Neural progenitor cell (in vitro differentiated cells): ENCODE measurements around the gene CRACR2A. TPM values are rescaled to one million over a fixed set of nuclear protein-coding genes. Genes with fewer than 3 reads are reported as not detected.
A peak's percentile ranks its signal among the peaks of the same experiment; 100 is the strongest.

Source experiments
- DNase-seq: peaks from one replicate; pipeline ENCODE4 v3.0.0-alpha.2; 2016; ENCODE audit warnings: low spot score
- H2AFZ ChIP-seq: fragments of 200-600 bp; sonication (generic); replicated peaks from 2 replicates; pipeline ENCODE4 v1.6.1; 2016; ENCODE audit warnings: antibody characterized with exemption
- H3F3A ChIP-seq: fragments of 200-600 bp; sonication (generic); 2 replicates; pipeline ENCODE4 v1.6.1; 2016; ENCODE audit warnings: antibody characterized with exemption, low read depth
- H3K27ac ChIP-seq: fragments of 200-600 bp; sonication (generic); 2 replicates; pipeline ENCODE4 v1.5.1; 2016; ENCODE audit warnings: mild to moderate bottlenecking
- H3K27me3 ChIP-seq: fragments of 200-600 bp; sonication (generic); 2 replicates; pipeline ENCODE4 v1.6.1; 2016; ENCODE audit warnings: mild to moderate bottlenecking, moderate library complexity
- H3K36me3 ChIP-seq: fragments of 200-600 bp; sonication (generic); 2 replicates; pipeline ENCODE4 v1.5.1; 2016
- H3K4me1 ChIP-seq: fragments of 200-600 bp; sonication (generic); 2 replicates; pipeline ENCODE4 v1.6.1; 2016; ENCODE audit warnings: mixed run types
- H3K4me2 ChIP-seq: fragments of 200-600 bp; sonication (generic); 2 replicates; pipeline ENCODE4 v1.6.1; 2016
- H3K4me3 ChIP-seq: fragments of 200-600 bp; sonication (generic); 2 replicates; pipeline ENCODE4 v1.5.1; 2016
- H3K79me2 ChIP-seq: fragments of 200-600 bp; sonication (generic); 2 replicates; pipeline ENCODE4 v1.6.1; 2016; ENCODE audit warnings: low read depth
- H3K9ac ChIP-seq: fragments of 200-600 bp; sonication (generic); 2 replicates; pipeline ENCODE4 v1.6.1; 2016
- H3K9me3 ChIP-seq: fragments of 200-600 bp; sonication (generic); 2 replicates; pipeline ENCODE4 v1.5.1; 2016; ENCODE audit warnings: low read depth
- H4K20me1 ChIP-seq: fragments of 200-600 bp; sonication (generic); 2 replicates; pipeline ENCODE4 v1.6.1; 2016; ENCODE audit warnings: low read depth
- H3K27ac Mint-ChIP-seq: 3 replicates; pipeline ENCODE4 v1.8.0; 2021; ENCODE audit warnings: mixed read lengths
- H3K27me3 Mint-ChIP-seq: 2 replicates; pipeline ENCODE4 v1.8.0; 2022; ENCODE audit warnings: low read depth, mild to moderate bottlenecking, inconsistent platforms, moderate library complexity, mixed read lengths; ENCODE audit not compliant: insufficient read depth
- H3K36me3 Mint-ChIP-seq: 3 replicates; pipeline ENCODE4 v1.8.0; 2021; ENCODE audit warnings: mixed read lengths
- H3K4me1 Mint-ChIP-seq: 3 replicates; pipeline ENCODE4 v1.8.0; 2021; ENCODE audit warnings: mixed read lengths
- H3K4me3 Mint-ChIP-seq: 3 replicates; pipeline ENCODE4 v1.8.0; 2021; ENCODE audit warnings: mild to moderate bottlenecking, moderate library complexity, mixed read lengths
- H3K9me3 Mint-ChIP-seq: 3 replicates; pipeline ENCODE4 v1.8.0; 2020; ENCODE audit warnings: mixed read lengths
- EZH2 ChIP-seq: fragments of 200-600 bp; sonication (generic); IDR thresholded peaks from 2 replicates; pipeline ENCODE4 v1.6.1; 2017; ENCODE audit warnings: antibody characterized with exemption, mild to moderate bottlenecking, moderate library complexity
- EZH2phosphoT487 ChIP-seq: fragments of 200-600 bp; sonication (generic); IDR thresholded peaks from 2 replicates; pipeline ENCODE4 v1.6.1; 2017; ENCODE audit warnings: antibody characterized with exemption
- total RNA-seq: library from RNA; depleted of rRNA; stranded (reverse); fragments of >200 nt; gene quantifications from 2 replicates; pipeline ENCODE4 v1.2.3, GENCODE V29; 2015; ENCODE audit warnings: low replicate concordance
- TF ChIP-seq, protein P1 (sequence below): fragments of 200-600 bp; sonication (generic); IDR thresholded peaks from 2 replicates; pipeline ENCODE4 v1.5.1; 2017; ENCODE audit warnings: antibody characterized with exemption, mild to moderate bottlenecking

The CRACR2A gene
- total RNA-seq, 1 donor from 2014 or later, result 0.06 TPM

DNA sequence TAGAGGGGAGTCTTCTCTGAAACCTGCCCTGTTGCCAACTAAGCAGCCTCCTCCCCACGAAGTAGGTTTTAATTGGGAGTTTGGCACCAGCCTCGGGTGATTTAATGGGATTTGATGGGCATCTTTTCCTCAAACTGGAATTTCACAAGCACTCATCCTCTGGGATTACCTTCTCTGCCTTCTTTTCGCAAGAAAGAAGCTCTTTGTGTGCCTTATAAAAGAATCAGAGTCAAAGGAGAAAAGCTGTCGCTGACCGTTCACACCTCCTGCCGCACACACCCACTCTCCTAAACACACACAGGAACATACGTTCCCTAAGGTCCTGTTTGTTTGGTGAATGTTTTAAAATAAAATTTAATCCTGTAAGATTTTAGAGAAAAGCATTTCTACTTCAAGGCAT lies 177.9 kb downstream of the CRACR2A start:
- H3K27me3 ChIP-seq, result no peaks in the 10 kb centered on the region
- peak overlapping the region; percentile 73 for H3K27ac ChIP-seq
- no peak overlapping the region for H3K4me3 ChIP-seq
- H3K4me1 ChIP-seq, result peaks cover 41% of the 10 kb centered on the region
- H4K20me1 ChIP-seq, result no peaks in the 10 kb centered on the region
- no peak overlapping the region for H3K9ac ChIP-seq
- Mint-ChIP-seq H3K27me3 (peaks cover 5% of the 10 kb centered on the region), H3K4me1 (peaks cover 55% of the 10 kb centered on the region), H3K27ac (no peak overlapping the region), H3K4me3 (no peak overlapping the region), H3K36me3 (no peaks in the 10 kb centered on the region), H3K9me3 (no peaks in the 10 kb centered on the region)
- peak; percentile 60 for DNase-seq
- no peaks in the 10 kb centered on the region for H3K79me2 ChIP-seq
- H3F3A ChIP-seq, result peaks cover 15% of the 10 kb centered on the region
- H3K36me3 ChIP-seq, result no peaks in the 10 kb centered on the region
- TF ChIP-seq, protein P1, sequence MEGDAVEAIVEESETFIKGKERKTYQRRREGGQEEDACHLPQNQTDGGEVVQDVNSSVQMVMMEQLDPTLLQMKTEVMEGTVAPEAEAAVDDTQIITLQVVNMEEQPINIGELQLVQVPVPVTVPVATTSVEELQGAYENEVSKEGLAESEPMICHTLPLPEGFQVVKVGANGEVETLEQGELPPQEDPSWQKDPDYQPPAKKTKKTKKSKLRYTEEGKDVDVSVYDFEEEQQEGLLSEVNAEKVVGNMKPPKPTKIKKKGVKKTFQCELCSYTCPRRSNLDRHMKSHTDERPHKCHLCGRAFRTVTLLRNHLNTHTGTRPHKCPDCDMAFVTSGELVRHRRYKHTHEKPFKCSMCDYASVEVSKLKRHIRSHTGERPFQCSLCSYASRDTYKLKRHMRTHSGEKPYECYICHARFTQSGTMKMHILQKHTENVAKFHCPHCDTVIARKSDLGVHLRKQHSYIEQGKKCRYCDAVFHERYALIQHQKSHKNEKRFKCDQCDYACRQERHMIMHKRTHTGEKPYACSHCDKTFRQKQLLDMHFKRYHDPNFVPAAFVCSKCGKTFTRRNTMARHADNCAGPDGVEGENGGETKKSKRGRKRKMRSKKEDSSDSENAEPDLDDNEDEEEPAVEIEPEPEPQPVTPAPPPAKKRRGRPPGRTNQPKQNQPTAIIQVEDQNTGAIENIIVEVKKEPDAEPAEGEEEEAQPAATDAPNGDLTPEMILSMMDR, result no peak
- no peak for TF ChIP-seq EZH2phosphoT487
- no peak for TF ChIP-seq EZH2
- no peaks in the 10 kb centered on the region for H3K9me3 ChIP-seq
- no peak overlapping the region for H2AFZ ChIP-seq
- peak overlapping the region; percentile 53 for H3K4me2 ChIP-seq

DNA sequence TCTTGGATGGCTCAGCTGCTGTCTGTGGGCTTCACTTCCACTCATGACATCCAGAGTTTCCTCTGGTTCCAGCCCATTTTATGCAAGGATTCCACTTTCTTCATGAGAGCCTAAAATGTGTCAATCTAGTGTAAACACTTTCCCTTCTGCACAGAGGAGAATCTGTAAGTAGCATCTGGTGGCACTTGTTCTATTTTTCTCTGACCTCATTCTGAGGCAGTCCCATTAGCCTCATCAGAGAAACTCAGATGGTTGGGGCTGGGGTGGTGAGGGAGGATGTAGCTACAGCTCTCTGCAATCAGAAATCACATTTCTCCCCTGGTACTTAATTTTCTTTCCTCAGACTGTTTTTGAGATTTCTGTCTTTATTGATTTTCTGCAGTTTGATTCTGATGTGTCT lies 180.3 kb downstream of the CRACR2A start:
- Histone ChIP-seq H4K20me1 (no peaks in the 10 kb centered on the region), H3K9ac (no peak overlapping the region), H3K79me2 (no peaks in the 10 kb centered on the region), H3K27ac (no peak overlapping the region), H3K27me3 (no peaks in the 10 kb centered on the region), H2AFZ (no peak overlapping the region), H3K4me1 (peaks cover 24% of the 10 kb centered on the region), H3K4me3 (no peak overlapping the region), H3F3A (peaks cover 15% of the 10 kb centered on the region), H3K9me3 (no peaks in the 10 kb centered on the region), H3K4me2 (no peak overlapping the region), H3K36me3 (no peaks in the 10 kb centered on the region)
- DNase-seq, result no peak
- Mint-ChIP-seq H3K27me3 (peaks cover 5% of the 10 kb centered on the region), H3K4me3 (no peak overlapping the region), H3K9me3 (no peaks in the 10 kb centered on the region), H3K36me3 (no peaks in the 10 kb centered on the region), H3K4me1 (peaks cover 46% of the 10 kb centered on the region), H3K27ac (no peak overlapping the region)
- no peak for TF ChIP-seq EZH2
- no peak for TF ChIP-seq EZH2phosphoT487
- TF ChIP-seq, protein P1, result no peak

- no peak for DNase-seq
- Histone ChIP-seq H3F3A (peaks cover 15% of the 10 kb centered on the region), H3K4me2 (no peak overlapping the region), H4K20me1 (no peaks in the 10 kb centered on the region), H3K79me2 (no peaks in the 10 kb centered on the region), H3K36me3 (no peaks in the 10 kb centered on the region), H2AFZ (no peak overlapping the region), H3K9ac (no peak overlapping the region), H3K4me1 (peaks cover 24% of the 10 kb centered on the region), H3K27ac (no peak overlapping the region), H3K4me3 (no peak overlapping the region), H3K27me3 (no peaks in the 10 kb centered on the region), H3K9me3 (no peaks in the 10 kb centered on the region)
- Mint-ChIP-seq H3K27me3 (peaks cover 5% of the 10 kb centered on the region), H3K9me3 (no peaks in the 10 kb centered on the region), H3K36me3 (no peaks in the 10 kb centered on the region), H3K4me1 (peaks cover 46% of the 10 kb centered on the region), H3K4me3 (no peak overlapping the region), H3K27ac (peak overlapping the region; percentile 40)
- TF ChIP-seq, protein P1, result no peak
- TF ChIP-seq EZH2phosphoT487, result no peak
- no peak for TF ChIP-seq EZH2
Observed at GRCh38 chr12:3571724-3572123, 181.2 kb downstream of the CRACR2A start.
